Memory B cell (primary cell): ENCODE measurements around the gene CFB.
A peak's percentile ranks its signal among the peaks of the same experiment; 100 is the strongest.
"Not testable (repeated sequence)": the region's sequence is repeated elsewhere in the genome, so short reads cannot be mapped to it uniquely, and the experiment has no call there.

Experiments
- ATAC-seq: fragments of 150-1000 bp; cut with Tn5 transposase; 2 replicates; pipeline ENCODE4 v1.10.0; 2021; ENCODE audit warnings: low read depth, mild to moderate bottlenecking, moderate library complexity
- DNase-seq, 2 donors: peaks; one replicate each; pipeline ENCODE4 v3.0.0; 2022; ENCODE audit warnings: low spot score in 2 of 2
- H3K27ac Mint-ChIP-seq: one replicate; pipeline ENCODE4 v1.8.0; 2022; ENCODE audit warnings: mild to moderate bottlenecking, moderate library complexity, mixed read lengths
- H3K27me3 Mint-ChIP-seq: one replicate; pipeline ENCODE4 v1.8.0; 2022; ENCODE audit warnings: mixed read lengths
- H3K36me3 Mint-ChIP-seq: one replicate; pipeline ENCODE4 v1.8.0; 2022; ENCODE audit warnings: mild to moderate bottlenecking, mixed read lengths
- H3K4me1 Mint-ChIP-seq: one replicate; pipeline ENCODE4 v1.8.0; 2022; ENCODE audit warnings: mixed read lengths
- H3K4me3 Mint-ChIP-seq: one replicate; pipeline ENCODE4 v1.8.0; 2022; ENCODE audit warnings: mild to moderate bottlenecking, moderate library complexity, mixed read lengths
- H3K9me3 Mint-ChIP-seq: one replicate; pipeline ENCODE4 v1.8.0; 2022; ENCODE audit warnings: mixed read lengths

The CFB gene

DNA sequence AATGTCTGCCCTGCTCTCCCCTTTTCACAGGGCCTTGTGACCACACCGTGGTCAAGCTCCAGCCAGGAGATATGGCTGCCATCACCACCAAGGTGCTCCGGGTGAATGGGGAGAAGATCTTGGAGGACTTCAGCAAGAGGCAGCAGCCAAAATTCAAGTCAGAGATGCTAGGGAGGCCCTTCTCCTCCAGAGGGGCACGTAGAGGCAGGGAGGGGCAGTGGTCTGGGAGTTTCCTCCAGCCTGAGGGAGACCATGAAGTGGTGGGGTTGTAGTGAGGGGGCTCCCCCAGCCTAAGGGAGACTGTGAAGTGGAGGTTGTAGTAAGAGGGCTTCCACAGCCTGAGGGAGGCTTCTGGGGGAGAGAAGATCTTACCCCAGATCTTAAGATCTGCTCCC lies 22.0 kb downstream of the CFB start:
- H3K27ac Mint-ChIP-seq: peak overlapping the region; percentile 65
- no peaks in the 10 kb centered on the region for H3K9me3 Mint-ChIP-seq
- no peaks in the 10 kb centered on the region for H3K27me3 Mint-ChIP-seq
- DNase-seq (no peak), ATAC-seq (no peak)
- peaks cover 35% of the 10 kb centered on the region for H3K36me3 Mint-ChIP-seq
- no peak overlapping the region for H3K4me3 Mint-ChIP-seq
- peaks cover 25% of the 10 kb centered on the region for H3K4me1 Mint-ChIP-seq

DNA sequence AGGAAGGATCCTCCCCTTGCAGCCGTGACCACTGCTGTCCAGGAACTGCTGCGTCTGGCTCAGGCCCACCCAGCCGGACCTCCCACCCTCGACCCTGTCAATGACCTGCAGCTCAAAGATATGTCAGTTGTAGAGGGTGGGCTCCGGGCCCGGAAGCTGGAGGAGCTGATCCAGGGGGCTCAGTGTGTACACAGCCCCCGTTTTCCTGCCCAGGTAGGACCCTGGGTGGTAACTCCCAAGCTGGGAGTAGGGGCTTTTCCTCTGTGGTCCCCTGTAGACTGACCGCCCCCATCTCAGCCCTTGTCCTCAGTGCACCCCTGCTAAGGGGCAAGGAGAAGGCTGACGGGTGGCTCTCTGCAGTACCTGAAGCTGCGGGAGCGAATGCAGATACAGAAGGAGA lies 22.4 kb downstream of the CFB start:
- no peak for DNase-seq
- Mint-ChIP-seq H3K4me3 (no peak overlapping the region), H3K4me1 (peaks cover 27% of the 10 kb centered on the region), H3K27ac (no peak overlapping the region), H3K36me3 (peaks cover 33% of the 10 kb centered on the region), H3K9me3 (no peaks in the 10 kb centered on the region), H3K27me3 (no peaks in the 10 kb centered on the region)
- no peak for ATAC-seq

GRCh38 chr6:31968791-31969711 lies 23.2 kb downstream of the CFB start:
- ATAC-seq (no peak), DNase-seq (no peak)
- Mint-ChIP-seq H3K9me3 (no peaks in the 10 kb centered on the region), H3K4me1 (peaks cover 28% of the 10 kb centered on the region), H3K36me3 (peaks cover 29% of the 10 kb centered on the region), H3K4me3 (no peak overlapping the region), H3K27ac (peak overlapping the region; percentile 100), H3K27me3 (no peaks in the 10 kb centered on the region)

GRCh38 chr6:31969712-31970603 lies 24.1 kb downstream of the CFB start:
- H3K4me1 Mint-ChIP-seq: peaks cover 30% of the 10 kb centered on the region
- no peaks in the 10 kb centered on the region for H3K9me3 Mint-ChIP-seq
- DNase-seq: no peak
- peak overlapping the region; percentile 98 for H3K4me3 Mint-ChIP-seq
- peak overlapping the region; percentile 100 for H3K27ac Mint-ChIP-seq
- peaks cover 28% of the 10 kb centered on the region for H3K36me3 Mint-ChIP-seq
- no peak for ATAC-seq
- no peaks in the 10 kb centered on the region for H3K27me3 Mint-ChIP-seq

GRCh38 chr6:31970604-31971271 lies 24.8 kb downstream of the CFB start:
- H3K36me3 Mint-ChIP-seq: peaks cover 21% of the 10 kb centered on the region
- peak overlapping the region; percentile 98 for H3K4me3 Mint-ChIP-seq
- peak overlapping the region; percentile 100 for H3K27ac Mint-ChIP-seq
- no peak for ATAC-seq
- H3K9me3 Mint-ChIP-seq: no peaks in the 10 kb centered on the region
- no peak for DNase-seq
- H3K4me1 Mint-ChIP-seq: peaks cover 28% of the 10 kb centered on the region
- no peaks in the 10 kb centered on the region for H3K27me3 Mint-ChIP-seq

- DNase-seq (no peak), ATAC-seq (no peak)
- Mint-ChIP-seq H3K36me3 (peaks cover 19% of the 10 kb centered on the region), H3K9me3 (no peaks in the 10 kb centered on the region), H3K4me1 (peaks cover 28% of the 10 kb centered on the region), H3K4me3 (peak overlapping the region; percentile 98), H3K27me3 (no peaks in the 10 kb centered on the region), H3K27ac (peak overlapping the region; percentile 100)
Measured at GRCh38 chr6:31971279-31971992, 25.5 kb downstream of the CFB start.

GRCh38 chr6:31971993-31972708 lies 26.3 kb downstream of the CFB start, which contains the start of gene DXO:
Gene DXO, minus strand, starts transcription at chr6:31972138. Its CDS starts 463 bp downstream, at chr6:31971675.
- ATAC-seq: peak; percentile 79
- Mint-ChIP-seq H3K36me3 (peaks cover 14% of the 10 kb centered on the region), H3K27ac (peak within 1 kb of the TSS; percentile 100), H3K27me3 (no peaks in the 10 kb centered on the region), H3K4me1 (peaks cover 26% of the 10 kb centered on the region), H3K9me3 (no peaks in the 10 kb centered on the region), H3K4me3 (peak within 1 kb of the TSS; percentile 98)
- peak; percentile 98 for DNase-seq

GRCh38 chr6:31972709-31973350 lies 26.9 kb downstream of the CFB start:
- H3K9me3 Mint-ChIP-seq: no peaks in the 10 kb centered on the region
- peaks cover 7% of the 10 kb centered on the region for H3K36me3 Mint-ChIP-seq
- H3K27ac Mint-ChIP-seq: peak overlapping the region; percentile 100
- H3K27me3 Mint-ChIP-seq: no peaks in the 10 kb centered on the region
- DNase-seq: no peak
- peaks cover 26% of the 10 kb centered on the region for H3K4me1 Mint-ChIP-seq
- H3K4me3 Mint-ChIP-seq: peak overlapping the region; percentile 98
- ATAC-seq: no peak

- peaks cover 19% of the 10 kb centered on the region for H3K4me1 Mint-ChIP-seq
- not testable (repeated sequence) for H3K36me3 Mint-ChIP-seq, H3K27ac Mint-ChIP-seq, ATAC-seq, H3K9me3 Mint-ChIP-seq, H3K27me3 Mint-ChIP-seq, DNase-seq, H3K4me3 Mint-ChIP-seq
Measured at GRCh38 chr6:31976065-31976464, 30.2 kb downstream of the CFB start.

GRCh38 chr6:31977816-31978431 lies 32.0 kb downstream of the CFB start:
- no peak overlapping the region for H3K4me3 Mint-ChIP-seq
- H3K27me3 Mint-ChIP-seq: no peaks in the 10 kb centered on the region
- peaks cover 12% of the 10 kb centered on the region for H3K4me1 Mint-ChIP-seq
- peaks cover 5% of the 10 kb centered on the region for H3K36me3 Mint-ChIP-seq
- no peak overlapping the region for H3K27ac Mint-ChIP-seq
- DNase-seq (no peak), ATAC-seq (no peak)
- no peaks in the 10 kb centered on the region for H3K9me3 Mint-ChIP-seq

- no peak overlapping the region for H3K4me3 Mint-ChIP-seq
- H3K27ac Mint-ChIP-seq: peak overlapping the region; percentile 69
- no peak for ATAC-seq
- DNase-seq: no peak
- H3K9me3 Mint-ChIP-seq: no peaks in the 10 kb centered on the region
- H3K27me3 Mint-ChIP-seq: no peaks in the 10 kb centered on the region
- peaks cover 5% of the 10 kb centered on the region for H3K36me3 Mint-ChIP-seq
- peaks cover 7% of the 10 kb centered on the region for H3K4me1 Mint-ChIP-seq
Measured at GRCh38 chr6:31978831-31979230, 32.9 kb downstream of the CFB start.

- Mint-ChIP-seq H3K4me1 (peaks cover 7% of the 10 kb centered on the region), H3K4me3 (no peak overlapping the region), H3K27ac (no peak overlapping the region), H3K27me3 (no peaks in the 10 kb centered on the region), H3K36me3 (peaks cover 5% of the 10 kb centered on the region), H3K9me3 (no peaks in the 10 kb centered on the region)
- DNase-seq (no peak), ATAC-seq (no peak)
Measured at GRCh38 chr6:31979238-31979898, 33.5 kb downstream of the CFB start.
